NCI-H1417 treated with DMSO at 0.1 percent for 48 hours (cell line): ENCODE data around the gene DLGAP4.

Experiments used
- DNase-seq: peaks from one replicate; lab custom pipeline; 2025; lab: John Stamatoyannopoulos, UW

Gene DLGAP4

GRCh38 chr20:36308353-36308752 is 2.2 kb downstream of the DLGAP4 start:
- DNase-seq: no peak

DNA sequence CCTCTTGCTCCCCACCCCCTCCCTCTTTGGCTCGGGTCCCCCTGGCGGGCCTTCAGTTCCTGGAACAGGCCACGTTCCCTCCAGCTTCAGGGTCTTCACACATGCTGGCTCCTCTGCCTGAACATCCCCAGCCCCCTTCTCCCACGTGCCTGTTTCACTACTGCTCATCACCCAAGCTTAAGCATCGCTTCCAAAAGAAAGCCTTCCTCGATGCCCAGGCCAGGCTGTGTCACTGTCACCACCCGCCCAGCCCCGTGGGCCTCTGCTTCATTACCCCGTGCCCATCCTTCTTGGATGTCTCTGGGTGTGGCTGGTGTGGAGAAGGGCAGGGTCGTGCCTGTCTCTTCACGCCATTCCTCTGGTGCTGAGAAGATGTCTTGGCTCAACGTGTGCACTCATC is 2.8 kb downstream of the DLGAP4 start:
- no peak for DNase-seq

GRCh38 chr20:36309643-36310042 is 3.5 kb downstream of the DLGAP4 start:
- DNase-seq: no peak

GRCh38 chr20:36310215-36310981 is 4.3 kb downstream of the DLGAP4 start:
- DNase-seq: no peak

GRCh38 chr20:36311141-36311853 is 5.2 kb downstream of the DLGAP4 start:
- no peak for DNase-seq

DNA sequence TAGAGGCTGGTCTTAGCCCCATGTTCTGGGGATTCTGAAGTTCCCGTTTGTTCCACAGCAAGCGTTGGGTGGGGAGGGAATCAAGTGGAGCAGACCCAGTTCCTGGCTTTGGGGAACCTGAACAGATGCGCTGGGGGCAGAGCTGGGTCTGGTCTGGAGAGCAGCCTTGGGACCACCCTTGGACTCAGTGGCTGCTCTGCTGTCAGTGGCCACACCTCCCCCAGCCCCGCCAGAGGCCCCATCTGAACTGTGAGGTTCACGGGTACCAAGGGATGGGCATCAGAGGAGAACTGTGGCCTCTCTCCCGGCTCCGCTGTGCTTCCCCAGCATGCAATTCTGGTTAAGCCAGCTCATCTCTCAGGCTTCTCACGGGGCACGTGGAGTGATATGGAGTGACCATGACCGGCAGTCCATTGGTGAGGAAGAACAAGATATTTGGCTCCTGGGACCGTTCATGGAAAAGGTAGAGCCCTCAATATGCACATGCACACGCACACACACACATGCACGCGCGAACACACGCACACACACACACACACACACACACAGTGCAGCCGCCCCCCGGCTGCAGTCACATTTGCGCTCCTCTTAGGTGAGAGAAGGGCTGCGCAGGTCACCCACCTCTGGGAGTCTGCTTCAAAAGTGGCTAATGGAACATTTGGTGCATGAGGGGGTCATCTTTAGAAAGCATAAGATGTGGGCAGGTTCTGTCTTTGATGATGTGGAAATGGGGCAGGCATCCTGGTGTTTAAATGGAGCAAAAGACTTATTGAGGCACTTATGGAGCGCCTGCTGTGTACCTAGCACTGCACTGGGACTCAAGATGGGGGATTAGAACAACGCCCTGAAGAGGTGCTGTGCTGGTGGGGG is 6.0 kb downstream of the DLGAP4 start:
- no peak for DNase-seq

DNA sequence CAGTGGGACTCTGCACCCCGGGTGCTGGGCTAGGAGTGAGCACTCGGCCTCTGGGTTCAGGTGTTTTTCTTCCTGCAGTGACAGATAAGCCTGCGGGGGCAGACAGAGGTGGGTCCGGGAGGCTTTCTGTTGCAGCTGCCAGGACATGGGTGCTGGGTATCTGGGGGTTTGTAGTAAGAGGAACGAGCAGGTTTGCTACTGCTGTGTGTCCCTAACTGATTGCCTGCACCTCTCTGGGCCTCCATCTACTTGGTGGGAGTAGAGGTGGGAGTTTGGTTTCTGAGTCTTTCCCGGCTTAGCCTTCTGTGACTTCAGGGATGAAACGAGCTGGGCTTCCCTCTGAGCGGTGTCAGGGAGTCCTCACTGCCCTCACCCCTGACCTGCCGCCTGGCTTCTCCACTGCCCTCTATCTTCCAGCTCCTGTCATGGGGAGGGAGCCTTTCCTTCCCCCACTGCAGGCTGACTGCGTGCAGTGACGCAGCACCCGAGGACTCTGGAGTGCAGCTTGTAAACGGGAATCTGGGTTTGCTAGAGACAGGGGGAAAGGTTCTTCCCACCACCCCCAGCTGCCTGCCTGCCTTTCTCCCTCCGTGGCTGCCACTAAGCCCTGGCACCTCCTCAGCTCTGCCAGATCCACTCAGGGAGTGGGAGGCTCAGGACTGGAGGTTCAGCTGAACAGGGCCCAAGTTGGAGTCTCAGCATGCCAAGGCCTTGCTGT is 6.7 kb downstream of the DLGAP4 start:
- no peak for DNase-seq

DNA sequence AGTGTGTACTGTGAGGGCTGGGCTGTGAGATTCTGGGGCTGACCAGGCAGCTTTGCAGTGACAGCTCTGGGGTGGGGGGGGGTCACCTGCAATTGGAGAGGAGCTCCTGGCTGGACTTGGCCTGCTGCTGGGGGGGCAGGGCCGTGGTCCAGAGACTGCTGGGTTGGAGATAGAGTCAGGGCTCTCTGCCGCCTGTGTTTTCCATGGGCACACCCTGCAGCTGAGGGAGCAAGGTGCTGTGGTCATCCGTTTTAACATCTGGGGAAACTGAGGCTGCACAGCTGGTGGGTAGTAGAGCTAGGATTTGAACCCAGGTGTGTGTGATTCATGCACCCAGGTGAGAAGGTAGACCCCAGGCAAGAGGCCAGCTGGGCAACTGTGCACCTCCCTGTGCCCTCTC is 7.3 kb downstream of the DLGAP4 start:
- no peak for DNase-seq

- no peak for DNase-seq
These were observed 7.8 kb downstream of the DLGAP4 start for GRCh38 chr20:36313926-36314325.

GRCh38 chr20:36314734-36315544 is 8.8 kb downstream of the DLGAP4 start:
- no peak for DNase-seq

GRCh38 chr20:36315545-36316351 is 9.6 kb downstream of the DLGAP4 start:
- no peak for DNase-seq

DNA sequence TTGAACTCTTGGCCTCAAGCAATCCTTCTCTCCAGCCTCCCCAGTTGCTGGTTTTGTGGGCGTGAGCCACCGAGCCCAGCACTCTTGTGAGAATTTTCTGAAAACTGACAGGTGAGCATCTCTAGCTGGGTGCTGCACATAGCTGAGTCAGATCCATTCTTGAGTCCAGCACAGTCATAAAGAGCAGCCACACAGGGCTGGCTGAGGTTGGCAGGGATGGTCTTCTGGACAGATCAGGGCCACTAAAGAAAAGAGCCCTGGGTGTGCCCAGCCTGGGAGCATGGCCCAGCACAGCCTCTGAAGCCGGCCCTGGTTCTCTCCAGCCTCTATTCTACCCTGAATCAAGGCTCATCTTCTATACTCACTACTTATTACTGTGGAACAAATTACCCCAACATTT is 11.5 kb downstream of the DLGAP4 start:
- no peak for DNase-seq

GRCh38 chr20:36318166-36318565 is 12.0 kb downstream of the DLGAP4 start:
- no peak for DNase-seq

GRCh38 chr20:36319356-36320260 is 13.5 kb downstream of the DLGAP4 start:
- DNase-seq: no peak

DNA sequence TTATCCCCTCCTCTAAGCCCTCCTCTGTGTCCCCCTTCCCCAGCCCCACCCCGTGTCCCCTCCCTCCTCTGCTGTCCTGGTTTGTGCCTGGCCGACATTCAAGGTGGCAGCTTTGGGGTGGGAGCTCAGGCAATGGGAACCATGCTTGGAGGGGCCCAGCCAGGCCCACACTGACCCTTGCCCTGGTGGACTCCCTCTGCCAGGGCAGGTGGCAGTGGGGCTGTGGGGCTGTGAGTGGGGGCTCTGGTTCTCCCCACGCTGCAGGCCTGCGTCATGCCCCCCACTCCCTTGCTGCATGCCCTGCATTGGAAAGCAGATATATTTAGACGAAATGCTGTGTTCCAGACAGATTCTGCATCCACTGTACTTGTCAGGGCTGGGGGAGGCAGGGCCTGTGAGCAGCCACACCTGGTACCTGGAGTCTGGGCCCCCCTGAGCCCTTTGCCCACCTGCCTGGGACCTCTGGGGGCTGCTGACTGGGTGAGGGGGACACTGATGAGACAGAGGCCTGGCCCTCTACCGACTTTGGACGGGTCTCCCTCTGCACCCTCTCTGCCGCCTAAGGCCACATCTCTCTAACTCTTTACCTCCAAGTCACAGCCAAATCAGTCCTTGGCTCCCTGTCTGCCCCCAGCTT is 14.2 kb downstream of the DLGAP4 start:
- DNase-seq: no peak

- DNase-seq: no peak
These were observed 15.0 kb downstream of the DLGAP4 start for GRCh38 chr20:36320898-36321695.

DNA sequence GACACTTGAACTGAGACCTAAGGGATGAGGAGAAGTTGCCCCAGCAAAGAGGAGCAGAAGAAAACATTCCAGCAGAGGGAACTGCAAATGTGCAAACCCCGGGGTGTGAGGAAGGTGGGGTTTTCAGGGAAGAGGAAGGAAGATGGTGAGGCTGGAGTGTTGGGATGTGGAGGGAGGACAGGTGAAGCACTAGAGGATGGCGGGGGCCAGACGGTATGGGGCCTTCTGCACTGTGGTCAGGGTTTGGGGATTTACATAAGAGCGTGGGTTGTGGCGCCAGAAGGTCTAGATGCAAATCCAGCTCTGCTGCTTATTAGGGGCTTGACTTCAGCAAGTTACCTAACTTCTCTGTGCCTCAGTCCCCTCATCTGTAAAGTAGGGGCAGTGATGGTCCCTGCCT is 16.0 kb downstream of the DLGAP4 start:
- no peak for DNase-seq

- DNase-seq: no peak
These were observed 24.0 kb downstream of the DLGAP4 start for GRCh38 chr20:36330091-36330490.
